Endothelial cell (in vitro differentiated cells): Measurements from ENCODE around the gene MIEF2. TPM values are rescaled to one million over a fixed set of nuclear protein-coding genes. Genes with fewer than 3 reads are reported as not detected.
A peak's percentile ranks its signal among the peaks of the same experiment; 100 is the strongest.
"Not testable (repeated sequence)": the region's sequence is repeated elsewhere in the genome, so short reads cannot be mapped to it uniquely, and the experiment has no call there.

Experiments
- DNase-seq: peaks from one replicate; pipeline ENCODE4 v3.0.0; 2021; ENCODE audit warnings: low spot score
- H3K27ac Mint-ChIP-seq: one replicate; pipeline ENCODE4 v1.8.0; 2021; ENCODE audit warnings: mixed read lengths, inconsistent platforms; ENCODE audit not compliant: unreplicated experiment
- H3K27me3 Mint-ChIP-seq: one replicate; pipeline ENCODE4 v1.8.0; 2021; ENCODE audit warnings: mild to moderate bottlenecking, moderate library complexity, mixed read lengths, inconsistent platforms; ENCODE audit not compliant: unreplicated experiment
- H3K36me3 Mint-ChIP-seq: one replicate; pipeline ENCODE4 v1.8.0; 2021; ENCODE audit warnings: mild to moderate bottlenecking, low read depth, mixed read lengths, inconsistent platforms; ENCODE audit not compliant: unreplicated experiment
- H3K4me1 Mint-ChIP-seq: one replicate; pipeline ENCODE4 v1.8.0; 2021; ENCODE audit warnings: mild to moderate bottlenecking, mixed read lengths, inconsistent platforms; ENCODE audit not compliant: unreplicated experiment
- H3K4me3 Mint-ChIP-seq: one replicate; pipeline ENCODE4 v1.8.0; 2021; ENCODE audit warnings: mild to moderate bottlenecking, mixed read lengths, inconsistent platforms; ENCODE audit not compliant: unreplicated experiment
- H3K9me3 Mint-ChIP-seq: one replicate; pipeline ENCODE4 v1.8.0; 2021; ENCODE audit warnings: mixed read lengths, inconsistent platforms; ENCODE audit not compliant: unreplicated experiment
- CTCF ChIP-seq: fragments of 200-600 bp; sonication (generic); IDR thresholded peaks from one replicate; pipeline ENCODE4 v1.5.0; 2021; ENCODE audit warnings: antibody characterized with exemption; ENCODE audit not compliant: unreplicated experiment
- total RNA-seq: library from RNA; stranded (reverse); fragmentation: NEBNext Ultra II Directional; extraction: Animal tissue kit (Norgen Biotek cat#: 25700); gene quantifications from one replicate; pipeline ENCODE4 v1.2.1, GENCODE V29; 2021; ENCODE audit not compliant: unreplicated experiment

Gene MIEF2
- total RNA-seq, 1 donor from 2014 or later, result 11.6 TPM

GRCh38 chr17:18281788-18282187 is 21.3 kb downstream of the MIEF2 start:
- DNase-seq, result no peak
- H3K4me3 Mint-ChIP-seq, result peak overlapping the region; percentile 56
- no peaks in the 10 kb centered on the region for H3K9me3 Mint-ChIP-seq
- no peaks in the 10 kb centered on the region for H3K27me3 Mint-ChIP-seq
- H3K36me3 Mint-ChIP-seq, result peaks cover 34% of the 10 kb centered on the region
- TF ChIP-seq CTCF, result no peak
- no peaks in the 10 kb centered on the region for H3K4me1 Mint-ChIP-seq
- H3K27ac Mint-ChIP-seq, result no peak overlapping the region

- no peaks in the 10 kb centered on the region for H3K27me3 Mint-ChIP-seq
- no peaks in the 10 kb centered on the region for H3K4me1 Mint-ChIP-seq
- peaks cover 40% of the 10 kb centered on the region for H3K36me3 Mint-ChIP-seq
- no peak overlapping the region for H3K4me3 Mint-ChIP-seq
- no peak for DNase-seq
- TF ChIP-seq CTCF, result no peak
- H3K27ac Mint-ChIP-seq, result no peak overlapping the region
- no peaks in the 10 kb centered on the region for H3K9me3 Mint-ChIP-seq
Observed at GRCh38 chr17:18285296-18285695, 24.8 kb downstream of the MIEF2 start.

- peaks cover 2% of the 10 kb centered on the region for H3K27me3 Mint-ChIP-seq
- peaks cover 43% of the 10 kb centered on the region for H3K36me3 Mint-ChIP-seq
- H3K4me3 Mint-ChIP-seq, result peak overlapping the region; percentile 51
- peak overlapping the region; percentile 26 for H3K27ac Mint-ChIP-seq
- no peaks in the 10 kb centered on the region for H3K9me3 Mint-ChIP-seq
- no peak for TF ChIP-seq CTCF
- no peaks in the 10 kb centered on the region for H3K4me1 Mint-ChIP-seq
- no peak for DNase-seq
Observed at GRCh38 chr17:18291718-18292540, 31.5 kb downstream of the MIEF2 start.

GRCh38 chr17:18298061-18298460 is 37.6 kb downstream of the MIEF2 start:
- H3K27me3 Mint-ChIP-seq, DNase-seq, H3K4me3 Mint-ChIP-seq, H3K4me1 Mint-ChIP-seq, H3K9me3 Mint-ChIP-seq, H3K27ac Mint-ChIP-seq: not testable (repeated sequence)
- peaks cover 47% of the 10 kb centered on the region for H3K36me3 Mint-ChIP-seq

- peaks cover 53% of the 10 kb centered on the region for H3K36me3 Mint-ChIP-seq
- no peak for TF ChIP-seq CTCF
- peak overlapping the region; percentile 19 for H3K4me3 Mint-ChIP-seq
- H3K4me1 Mint-ChIP-seq, result no peaks in the 10 kb centered on the region
- H3K27me3 Mint-ChIP-seq, result no peaks in the 10 kb centered on the region
- no peaks in the 10 kb centered on the region for H3K9me3 Mint-ChIP-seq
- DNase-seq, result no peak
- no peak overlapping the region for H3K27ac Mint-ChIP-seq
Observed at GRCh38 chr17:18300725-18301480, 40.4 kb downstream of the MIEF2 start.

GRCh38 chr17:18303206-18303605 is 42.7 kb downstream of the MIEF2 start:
- H3K4me1 Mint-ChIP-seq, H3K9me3 Mint-ChIP-seq, H3K27me3 Mint-ChIP-seq, H3K27ac Mint-ChIP-seq, DNase-seq, H3K4me3 Mint-ChIP-seq: not testable (repeated sequence)
- peaks cover 47% of the 10 kb centered on the region for H3K36me3 Mint-ChIP-seq
